SK-N-MC (cell line): Measurements from ENCODE around the gene OLFML2A.

Experiments used
- EZH2 ChIP-seq: fragments of 200-600 bp; sonication (generic); IDR thresholded peaks from one replicate; pipeline ENCODE4 v1.6.1; 2017; ENCODE audit warnings: antibody characterized with exemption
- FOXP2 ChIP-seq: optimal IDR thresholded peaks from 2 replicates; pipeline ENCODE3; 2011; ENCODE audit warnings: mild to moderate bottlenecking, moderate library complexity; ENCODE audit not compliant: insufficient read depth; ENCODE audit errors: extremely low read length, control extremely low read depth
- POLR2AphosphoS5 ChIP-seq: IDR thresholded peaks from 2 replicates; pipeline ENCODE4 v1.6.1; 2012; ENCODE audit warnings: mild to moderate bottlenecking, low read depth, low read length, borderline replicate concordance

DNA sequence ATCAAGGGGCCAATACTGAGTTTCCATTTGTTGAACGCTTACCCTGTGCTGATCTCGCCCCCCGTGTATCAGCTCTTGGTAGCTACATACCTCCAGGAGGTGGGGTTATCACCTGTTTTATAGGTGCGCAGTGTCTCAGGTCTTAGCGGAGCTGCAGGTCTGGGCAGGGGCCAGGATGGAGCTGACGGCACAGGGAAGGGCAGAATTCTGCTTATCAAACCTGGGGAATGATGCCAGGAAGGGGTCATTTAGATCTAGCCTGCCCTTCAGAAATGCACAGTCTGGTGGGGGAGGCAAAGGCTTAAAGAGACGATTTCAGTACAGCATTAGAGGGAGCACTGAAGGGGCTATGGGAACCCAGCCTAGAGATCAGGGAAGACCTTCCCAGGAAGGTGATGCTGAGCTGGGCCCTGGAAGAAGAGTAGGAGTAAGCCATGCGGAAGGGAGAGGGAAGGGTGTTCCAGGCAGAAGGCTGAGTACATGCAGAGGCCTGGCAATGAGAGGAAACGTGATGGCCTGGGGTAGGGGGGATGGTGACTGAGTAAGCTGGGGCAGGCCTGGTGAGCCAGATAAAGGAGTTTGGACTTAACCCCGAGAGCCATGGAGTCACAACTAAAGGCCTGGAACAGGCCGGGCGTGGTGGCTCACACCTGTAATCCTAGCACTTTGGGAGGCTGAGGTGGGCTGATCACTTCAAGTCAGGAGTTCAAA, 31.5 kb downstream of the OLFML2A start:
- no peak for TF ChIP-seq EZH2
- TF ChIP-seq POLR2AphosphoS5 = no peak
- no peak for TF ChIP-seq FOXP2
